HL-60/S4 treated with phorbol 12-myristate 13-acetate at 8.2 ng/mL for 4 days and 3 days (cell line): ENCODE measurements around the gene RBM34.

Source experiments
- in situ Hi-C: fragments of 300-500 bp; cut with MboI; formaldehyde crosslinking; loops from 2 replicates; pipeline ENCODE4 v1.15.0; 2022; ENCODE audit warnings: low sequenced_read_pairs

The RBM34 gene

DNA sequence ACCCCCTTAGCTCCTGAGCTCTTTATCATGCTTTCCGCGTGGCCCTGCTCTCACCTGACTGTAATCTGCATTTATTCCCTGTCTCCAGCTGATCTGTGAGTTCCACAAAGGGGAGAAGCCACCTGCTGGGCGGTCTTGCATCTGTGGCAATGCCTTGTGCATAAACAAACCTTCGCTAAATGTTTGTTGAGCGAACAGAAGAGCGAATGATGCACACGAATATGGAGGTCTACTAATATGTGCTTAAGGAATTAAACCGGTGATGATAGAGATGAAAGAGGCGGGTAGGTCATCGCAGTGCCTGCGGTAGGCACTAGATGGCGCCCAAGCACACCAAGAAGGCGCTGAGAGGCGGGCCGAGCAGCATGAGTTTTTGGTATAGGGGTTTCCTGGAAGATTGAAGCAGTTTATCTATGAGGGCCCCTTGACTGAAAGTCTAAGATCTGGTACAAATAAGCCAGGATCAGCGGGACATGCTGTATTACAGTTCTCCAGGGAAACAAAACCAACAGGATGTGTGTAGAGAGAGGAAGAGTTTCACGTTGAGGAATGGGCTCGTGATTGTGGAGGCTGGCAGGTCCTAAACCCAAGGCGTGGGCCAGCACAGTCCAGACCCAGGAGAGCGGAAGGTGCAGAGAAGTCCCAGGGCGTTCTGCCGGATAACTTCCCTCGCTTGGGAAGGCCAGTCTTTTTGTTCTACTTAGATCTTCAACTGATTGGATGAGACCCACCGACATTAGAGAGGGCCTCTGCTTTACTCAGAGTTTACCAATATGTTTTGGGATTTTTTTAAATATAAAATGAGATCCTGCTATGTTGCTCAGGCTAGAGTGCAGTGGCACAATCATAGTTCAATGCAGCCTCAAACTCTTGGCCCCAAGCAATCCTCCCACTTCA is 67.1 kb downstream of the RBM34 start:
- in situ Hi-C loops, result loop anchor here (25.0 kb wide), 1 partner anchor 332 kb away; no protein-coding TSS in a partner anchor

DNA sequence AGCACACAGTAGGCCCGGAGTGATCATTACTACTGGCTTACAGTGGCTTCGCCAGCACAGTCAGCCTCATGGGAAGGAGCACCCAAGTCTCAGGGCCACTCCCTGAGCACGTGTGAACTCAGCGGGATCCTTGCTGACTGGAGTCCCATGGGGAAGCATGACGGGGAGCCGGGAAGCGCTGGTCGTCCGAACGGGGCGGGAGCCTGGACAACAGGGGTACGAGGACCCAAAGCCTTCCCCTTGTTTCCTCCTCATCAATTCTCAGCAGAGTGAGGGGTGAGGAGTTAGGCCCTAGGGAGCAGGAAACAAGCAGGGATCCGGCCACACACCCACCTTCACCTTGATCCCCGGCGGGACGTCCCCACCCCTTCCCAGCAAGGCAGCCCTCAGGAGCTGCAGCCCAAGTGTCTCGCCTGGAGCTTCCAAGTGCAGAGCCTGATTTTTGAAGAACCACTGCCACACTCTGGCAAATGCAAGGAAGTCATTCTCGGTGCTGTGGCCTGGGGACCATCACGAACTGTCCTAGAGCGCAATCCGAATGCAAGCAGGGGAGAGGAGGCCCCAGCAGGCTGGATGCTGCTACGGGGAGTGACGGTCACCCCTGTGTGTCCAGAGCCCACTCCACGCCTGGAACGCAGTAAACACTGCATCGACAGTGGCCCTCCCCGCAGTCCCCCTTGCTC is 67.9 kb downstream of the RBM34 start:
- in situ Hi-C loops, result loop anchor here (25.0 kb wide), 1 partner anchor 331 kb away; no protein-coding TSS in a partner anchor

DNA sequence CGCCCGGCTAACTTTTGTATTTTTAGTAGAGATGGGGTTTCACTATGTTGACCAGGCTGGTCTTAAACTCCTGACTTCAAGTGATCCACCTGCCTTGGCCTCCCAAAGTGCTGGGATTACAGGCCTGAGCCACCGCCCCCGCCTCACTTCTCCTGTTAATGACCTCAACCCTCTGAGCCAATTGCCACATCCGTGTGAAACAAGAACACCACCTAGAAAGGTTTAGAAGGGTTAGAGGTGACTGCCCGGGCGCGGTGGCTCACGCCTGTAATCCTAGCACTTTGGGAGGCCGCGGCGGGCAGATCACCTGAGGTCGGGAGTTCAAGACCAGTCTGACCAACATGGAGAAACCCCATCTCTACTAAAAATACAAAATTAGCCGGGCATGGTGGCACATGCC is 68.6 kb downstream of the RBM34 start:
- in situ Hi-C loops, result loop anchor here (25.0 kb wide), 1 partner anchor 330 kb away; no protein-coding TSS in a partner anchor

DNA sequence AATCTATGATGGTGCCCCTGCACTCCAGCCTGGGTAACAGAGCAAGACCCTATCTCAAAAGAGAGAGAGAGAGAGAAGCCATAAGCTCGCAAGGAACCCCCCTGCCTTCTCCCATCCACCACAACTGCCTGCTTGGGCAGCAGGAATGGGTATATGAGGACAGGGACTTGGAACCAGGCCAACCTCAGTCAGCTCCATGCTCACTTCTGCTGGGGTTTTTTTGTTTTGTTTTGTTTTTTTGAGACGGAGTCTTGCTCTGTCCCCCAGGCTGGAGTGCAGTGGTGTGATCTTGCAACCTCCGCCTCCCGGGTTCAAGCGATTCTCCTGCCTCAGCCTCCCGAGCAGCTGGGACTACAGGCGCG is 69.0 kb downstream of the RBM34 start:
- in situ Hi-C loops, result loop anchor here (25.0 kb wide), 1 partner anchor 330 kb away; no protein-coding TSS in a partner anchor

DNA sequence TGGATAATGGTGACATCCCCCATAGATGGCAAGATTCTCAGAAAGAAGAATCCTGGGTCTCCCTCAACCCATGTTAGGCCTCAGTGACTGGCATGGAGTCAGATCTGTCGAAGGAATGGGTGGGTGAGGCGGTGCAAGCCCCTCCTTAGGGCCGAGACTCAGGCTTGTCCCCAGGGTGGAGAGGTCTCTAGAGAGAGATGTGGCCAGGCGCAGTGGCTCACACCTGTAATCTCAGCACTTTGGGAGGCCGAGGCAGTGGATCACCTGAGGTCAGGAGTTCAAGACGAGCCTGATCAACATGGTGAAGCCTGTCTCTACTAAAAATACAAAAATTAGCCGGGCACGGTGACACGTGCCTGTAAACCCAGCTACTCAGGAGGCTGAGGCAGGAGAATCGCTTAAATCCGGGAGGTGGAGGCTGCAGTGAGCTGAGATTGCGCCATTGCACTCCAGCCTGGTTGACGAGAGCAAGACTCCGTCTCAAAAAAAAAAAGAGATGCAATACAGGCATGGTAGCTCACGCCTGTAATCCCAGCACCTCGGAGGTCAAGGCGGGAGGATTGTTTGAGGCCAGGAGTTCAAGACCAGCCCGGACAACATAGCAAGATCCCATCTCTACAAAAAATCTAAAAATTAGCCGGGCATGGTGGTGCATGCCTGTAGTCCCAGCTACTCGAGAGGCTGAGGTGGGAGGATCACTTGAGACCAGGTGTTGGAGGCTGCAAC is 69.6 kb downstream of the RBM34 start:
- in situ Hi-C loops, result loop anchor here (25.0 kb wide), 1 partner anchor 329 kb away; no protein-coding TSS in a partner anchor

DNA sequence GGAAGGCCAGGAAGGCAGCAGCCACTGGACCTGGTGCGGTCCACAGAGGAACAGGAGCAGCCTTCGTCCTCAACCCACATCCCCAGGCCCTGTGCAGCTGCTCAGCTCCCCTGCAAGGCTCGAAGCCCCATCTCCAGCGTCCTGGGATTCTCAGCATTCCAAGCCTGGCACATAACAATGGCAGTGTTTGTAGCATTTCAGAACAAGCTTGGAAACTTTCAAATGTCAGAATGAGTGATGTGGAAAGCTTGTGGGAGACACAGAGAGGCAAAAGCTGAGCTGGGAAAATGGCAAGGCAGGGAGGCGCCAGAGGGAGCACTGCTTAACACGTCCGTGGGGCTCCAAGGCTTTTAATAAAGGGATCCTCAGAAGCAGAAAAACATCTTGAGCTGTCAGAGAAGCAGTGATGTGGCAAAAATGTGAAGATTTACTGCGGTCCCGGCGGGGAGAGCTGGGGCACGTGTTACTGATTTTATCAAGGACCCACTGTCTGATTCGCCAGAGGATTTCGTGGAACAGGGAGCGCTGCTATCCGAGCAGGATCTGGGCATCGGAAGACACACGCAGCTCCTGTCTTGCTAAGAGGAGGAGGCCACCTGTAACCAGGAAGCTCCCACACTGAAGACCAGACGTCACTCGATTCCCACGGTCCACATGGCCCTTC is 70.5 kb downstream of the RBM34 start:
- in situ Hi-C loops, result loop anchor here (25.0 kb wide), 1 partner anchor 328 kb away; no protein-coding TSS in a partner anchor

GRCh38 chr1:235088907-235089306 is 72.1 kb downstream of the RBM34 start:
- in situ Hi-C loops, result loop anchor here (10.0 to 25.0 kb wide), 5 partner anchors 104 to 594 kb away; no protein-coding TSS in a partner anchor

GRCh38 chr1:235088430-235088829 is 72.6 kb downstream of the RBM34 start:
- in situ Hi-C loops, result loop anchor here (10.0 to 25.0 kb wide), 5 partner anchors 104 to 594 kb away; no protein-coding TSS in a partner anchor

DNA sequence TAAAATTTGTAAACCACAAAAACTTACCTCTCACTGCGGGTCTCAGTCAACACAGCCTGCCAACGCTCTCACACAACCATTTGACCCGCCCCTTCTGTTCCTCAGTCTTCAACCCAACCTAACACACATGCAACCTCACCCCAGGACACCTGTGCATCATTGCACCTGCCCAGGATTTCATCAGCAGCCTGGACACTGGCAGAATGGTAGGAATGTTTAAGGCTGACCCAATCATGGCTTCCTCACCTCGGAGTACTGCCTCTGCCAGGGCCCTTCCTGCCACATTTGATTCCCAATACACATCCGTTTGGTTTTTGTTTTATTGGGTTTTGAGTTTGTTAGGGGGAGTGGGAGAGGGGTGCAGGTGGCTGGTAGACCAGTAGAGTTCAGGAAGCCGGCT is 73.1 kb downstream of the RBM34 start:
- in situ Hi-C loops, result loop anchor here (10.0 to 25.0 kb wide), 5 partner anchors 103 to 593 kb away; no protein-coding TSS in a partner anchor

DNA sequence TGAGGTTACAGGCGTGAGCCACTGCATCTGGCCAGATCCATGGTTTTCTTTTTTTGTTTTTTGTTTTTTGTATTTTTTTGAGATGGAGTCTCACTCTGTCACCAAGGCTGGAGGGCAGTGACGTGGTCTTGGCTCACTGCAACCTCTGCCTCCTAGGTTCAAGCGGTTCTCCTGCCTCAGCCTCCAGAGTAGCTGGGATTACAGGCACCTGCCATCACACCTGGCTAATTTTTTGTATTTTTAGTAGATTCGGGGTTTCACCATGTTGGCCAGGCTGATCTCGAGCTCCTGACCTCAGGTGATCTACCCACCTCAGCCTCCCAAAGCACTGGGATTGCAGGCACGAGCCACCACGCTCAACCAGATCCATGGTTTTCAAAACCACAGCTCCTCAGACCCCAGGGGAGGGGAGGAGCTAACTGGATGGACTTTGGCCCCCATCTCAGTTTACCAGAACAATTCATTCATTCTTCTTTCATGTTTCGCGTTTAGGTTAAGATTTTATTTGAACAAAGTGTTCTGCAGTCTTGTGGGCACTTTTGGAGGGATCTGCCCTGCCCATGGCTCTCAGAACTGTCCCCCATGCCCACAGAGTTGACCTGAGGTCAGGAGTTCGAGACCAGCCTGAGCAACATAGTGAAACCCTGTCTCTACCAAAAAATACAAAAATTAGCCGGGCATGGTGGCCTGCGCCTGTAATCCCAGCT is 75.5 kb downstream of the RBM34 start:
- in situ Hi-C loops, result loop anchor here (10.0 to 25.0 kb wide), 5 partner anchors 101 to 591 kb away; no protein-coding TSS in a partner anchor
